HFF-Myc (cell line): Measurements from ENCODE around the gene NARS2.

Experiments used
- DNase-seq: peaks from one replicate; pipeline ENCODE4 v3.0.0-alpha.2; 2011; ENCODE audit warnings: low read depth; ENCODE audit errors: extremely low read depth
- H3K4me3 ChIP-seq: replicated peaks from 2 replicates; pipeline ENCODE4 v1.5.1; 2011; ENCODE audit warnings: low read depth, mild to moderate bottlenecking, control low read depth, low read length
- TF ChIP-seq, protein P1 (sequence below): IDR thresholded peaks from 2 replicates; pipeline ENCODE4 v1.5.1; 2012; ENCODE audit warnings: mild to moderate bottlenecking, low read depth, low read length, control low read depth; ENCODE audit errors: missing control alignments

NARS2 gene

DNA sequence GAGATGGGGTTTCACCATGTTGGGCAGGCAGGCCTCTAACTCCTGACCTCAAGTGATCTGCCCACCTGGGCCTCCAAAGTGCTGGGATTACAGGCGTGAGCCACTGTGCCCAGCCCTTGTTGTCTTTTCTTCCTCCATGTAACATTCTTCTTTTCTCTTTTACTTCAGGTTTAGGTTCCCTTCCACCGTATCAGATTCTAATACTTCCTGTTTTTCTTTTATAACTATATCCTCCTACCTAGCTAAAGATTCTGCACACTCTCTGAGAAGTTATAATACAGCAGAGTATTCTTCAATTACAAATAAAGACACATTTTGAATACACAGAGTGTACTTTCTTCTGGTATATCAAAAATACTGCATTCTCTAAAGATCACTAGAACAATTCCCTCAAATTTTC is 123.8 kb downstream of the NARS2 start:
- no peak for DNase-seq
- TF ChIP-seq, protein P1, sequence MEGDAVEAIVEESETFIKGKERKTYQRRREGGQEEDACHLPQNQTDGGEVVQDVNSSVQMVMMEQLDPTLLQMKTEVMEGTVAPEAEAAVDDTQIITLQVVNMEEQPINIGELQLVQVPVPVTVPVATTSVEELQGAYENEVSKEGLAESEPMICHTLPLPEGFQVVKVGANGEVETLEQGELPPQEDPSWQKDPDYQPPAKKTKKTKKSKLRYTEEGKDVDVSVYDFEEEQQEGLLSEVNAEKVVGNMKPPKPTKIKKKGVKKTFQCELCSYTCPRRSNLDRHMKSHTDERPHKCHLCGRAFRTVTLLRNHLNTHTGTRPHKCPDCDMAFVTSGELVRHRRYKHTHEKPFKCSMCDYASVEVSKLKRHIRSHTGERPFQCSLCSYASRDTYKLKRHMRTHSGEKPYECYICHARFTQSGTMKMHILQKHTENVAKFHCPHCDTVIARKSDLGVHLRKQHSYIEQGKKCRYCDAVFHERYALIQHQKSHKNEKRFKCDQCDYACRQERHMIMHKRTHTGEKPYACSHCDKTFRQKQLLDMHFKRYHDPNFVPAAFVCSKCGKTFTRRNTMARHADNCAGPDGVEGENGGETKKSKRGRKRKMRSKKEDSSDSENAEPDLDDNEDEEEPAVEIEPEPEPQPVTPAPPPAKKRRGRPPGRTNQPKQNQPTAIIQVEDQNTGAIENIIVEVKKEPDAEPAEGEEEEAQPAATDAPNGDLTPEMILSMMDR, result no peak
- no peak overlapping the region for H3K4me3 ChIP-seq

DNA sequence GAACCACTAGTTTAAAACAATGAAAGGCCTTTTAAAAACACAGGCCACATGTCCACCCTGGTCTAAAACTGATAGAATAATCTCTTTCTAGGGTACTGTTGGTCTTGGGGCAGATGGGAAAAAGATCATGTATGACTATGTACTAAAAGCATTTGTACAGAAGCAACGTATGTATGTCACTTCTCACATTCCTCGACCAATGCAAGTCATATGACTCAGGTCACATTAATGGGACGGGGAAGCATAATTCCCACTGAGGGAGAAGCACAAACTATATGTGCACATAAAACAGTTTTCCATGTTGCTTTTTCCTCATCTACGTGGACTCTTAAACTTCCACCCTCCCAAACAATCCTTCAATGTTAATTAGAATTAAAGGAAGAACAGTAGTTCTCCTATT is 124.8 kb downstream of the NARS2 start:
- TF ChIP-seq, protein P1, result no peak
- no peak overlapping the region for H3K4me3 ChIP-seq
- no peak for DNase-seq

- TF ChIP-seq, protein P1, result no peak
- DNase-seq, result no peak
- H3K4me3 ChIP-seq, result no peak overlapping the region
Measured at GRCh38 chr11:78446210-78446609, 128.5 kb downstream of the NARS2 start.

GRCh38 chr11:78444726-78445125 is 129.9 kb downstream of the NARS2 start:
- TF ChIP-seq, protein P1, result no peak
- DNase-seq, result no peak
- H3K4me3 ChIP-seq, result no peak overlapping the region

GRCh38 chr11:78441956-78442355 is 132.7 kb downstream of the NARS2 start:
- no peak overlapping the region for H3K4me3 ChIP-seq
- no peak for DNase-seq
- TF ChIP-seq, protein P1, result no peak

DNA sequence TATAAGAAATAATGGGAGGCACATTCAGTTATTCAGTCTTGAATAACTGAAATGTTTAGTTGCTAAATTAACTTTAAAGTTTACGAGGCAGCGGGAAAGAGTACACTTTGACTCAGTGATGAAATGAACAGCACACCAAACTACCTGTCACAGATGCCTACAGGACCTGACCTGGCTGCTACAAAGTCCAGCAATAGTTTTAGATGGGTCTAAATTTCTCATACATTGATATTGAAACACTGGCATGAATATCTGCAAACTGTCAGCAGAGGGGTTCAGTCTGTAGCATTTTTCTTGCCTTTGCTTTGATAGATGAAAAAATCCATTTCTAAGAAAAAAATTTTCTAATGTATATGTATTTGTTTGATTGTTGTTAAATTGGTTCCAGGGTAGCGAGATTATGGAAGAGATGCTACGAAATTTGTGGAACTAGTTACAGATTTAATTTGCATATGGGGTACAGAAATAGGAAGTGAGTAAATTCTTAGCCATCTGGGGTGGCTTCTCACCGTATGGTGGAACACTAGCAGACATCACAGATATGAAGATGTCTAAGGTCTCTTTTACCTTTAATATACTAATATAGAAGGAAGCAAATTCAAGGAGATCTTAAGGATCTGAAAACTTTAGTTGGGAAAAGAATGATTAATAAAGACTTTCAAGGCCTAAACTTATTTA is 136.2 kb downstream of the NARS2 start:
- no peak overlapping the region for H3K4me3 ChIP-seq
- TF ChIP-seq, protein P1, result no peak
- DNase-seq, result no peak

DNA sequence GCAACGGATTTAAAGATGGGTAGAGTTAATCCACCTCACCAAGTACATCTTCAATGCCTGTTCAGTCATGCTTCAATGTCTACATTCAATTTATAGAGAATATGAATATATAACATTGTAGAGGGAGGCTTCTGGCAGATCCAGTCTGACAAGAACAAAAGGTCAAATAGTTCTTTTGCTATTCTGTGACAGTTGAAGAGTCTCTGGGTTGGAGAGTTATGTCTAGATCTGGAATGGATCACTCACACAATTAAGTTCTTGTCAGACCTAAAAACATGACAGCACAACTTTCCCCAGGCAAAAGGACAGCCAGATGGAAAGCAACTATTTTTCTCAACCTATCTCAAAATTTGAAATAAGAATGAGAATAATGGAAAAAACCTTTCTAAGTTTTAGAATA is 141.7 kb downstream of the NARS2 start:
- TF ChIP-seq, protein P1, result no peak
- DNase-seq, result no peak
- no peak overlapping the region for H3K4me3 ChIP-seq
